ENCODE measurements around the gene PRDX5.

Gene PRDX5

GRCh38 chr11:64327993-64328392 lies 10.1 kb downstream of the PRDX5 start:
- no peak for DNase-seq

- no peak for DNase-seq
Measured at GRCh38 chr11:64330888-64331287, 13.0 kb downstream of the PRDX5 start.

- DNase-seq = peak; percentile 78
Measured at GRCh38 chr11:64331569-64332371, 13.8 kb downstream of the PRDX5 start.

GRCh38 chr11:64333556-64333955 lies 15.6 kb downstream of the PRDX5 start:
- DNase-seq = no peak

- peak; percentile 94 for DNase-seq
Measured at GRCh38 chr11:64334764-64335735, 17.1 kb downstream of the PRDX5 start.

- DNase-seq = no peak
Measured at GRCh38 chr11:64337538-64338249, 19.8 kb downstream of the PRDX5 start.

- DNase-seq = no peak
Measured at GRCh38 chr11:64338716-64339115, 20.8 kb downstream of the PRDX5 start.

GRCh38 chr11:64339286-64339685 lies 21.4 kb downstream of the PRDX5 start:
- DNase-seq = no peak

- no peak for DNase-seq
Measured at GRCh38 chr11:64339754-64340408, 22.0 kb downstream of the PRDX5 start, which contains the start of gene CCDC88B. Gene CCDC88B (plus strand): TSS chr11:64340204. CDS start chr11:64340267, 63 bp downstream.

GRCh38 chr11:64340671-64341335 lies 22.9 kb downstream of the PRDX5 start:
- DNase-seq = no peak

GRCh38 chr11:64341429-64341828 lies 23.5 kb downstream of the PRDX5 start:
- DNase-seq = no peak

GRCh38 chr11:64341851-64342791 lies 24.2 kb downstream of the PRDX5 start:
- peak; percentile 85 for DNase-seq

- DNase-seq = no peak
Measured at GRCh38 chr11:64342869-64343745, 25.2 kb downstream of the PRDX5 start.

- no peak for DNase-seq
Measured at GRCh38 chr11:64343767-64344559, 26.0 kb downstream of the PRDX5 start.

GRCh38 chr11:64344787-64345186 lies 26.9 kb downstream of the PRDX5 start:
- DNase-seq = no peak

GRCh38 chr11:64347193-64347867 lies 29.4 kb downstream of the PRDX5 start:
- DNase-seq = no peak

- DNase-seq = no peak
Measured at GRCh38 chr11:64348383-64349024, 30.6 kb downstream of the PRDX5 start.

- no peak for DNase-seq
Measured at GRCh38 chr11:64349025-64349387, 31.1 kb downstream of the PRDX5 start.

All from fibroblast of skin of right quadriceps (primary cell).